ENCODE data around the gene SCN9A.

DNA sequence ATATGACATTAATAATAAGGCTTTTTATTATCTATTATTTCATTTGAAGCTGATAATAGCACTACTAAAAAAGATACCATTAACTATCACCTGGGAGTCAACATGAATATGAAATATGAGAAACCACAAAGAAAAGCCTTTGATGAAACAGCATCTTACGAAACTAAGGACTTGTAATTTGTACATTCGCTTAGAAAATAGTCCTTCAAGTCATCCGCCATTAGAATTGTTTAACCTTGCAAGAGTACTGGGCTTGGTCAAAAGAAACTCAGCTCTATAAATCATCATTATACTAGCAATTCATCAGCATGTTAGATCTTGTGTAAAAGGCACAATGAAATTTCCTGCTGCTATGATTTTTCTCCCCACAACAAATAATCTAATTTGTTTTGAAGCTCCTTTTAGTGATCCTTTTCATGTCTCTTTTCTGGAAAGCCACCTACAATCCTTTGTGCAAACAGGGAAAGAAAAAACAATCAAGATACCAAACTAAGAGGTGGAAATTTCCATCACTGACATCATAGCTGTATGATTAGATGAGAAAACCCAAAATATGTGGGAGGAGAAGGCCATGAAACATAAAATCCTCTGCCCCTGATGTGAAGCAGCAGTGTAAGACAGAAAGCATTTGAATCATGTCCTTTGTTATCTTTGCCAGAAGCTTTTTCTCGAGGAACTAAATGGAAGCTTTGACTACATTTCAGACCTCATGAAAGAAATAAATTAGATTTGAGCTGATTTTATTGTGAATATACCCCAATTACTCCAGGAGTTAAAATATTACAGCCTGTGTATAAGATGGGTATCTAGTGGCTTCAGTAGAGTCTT, 31.2 kb downstream of the SCN9A start:
- TF ChIP-seq, protein P1, sequence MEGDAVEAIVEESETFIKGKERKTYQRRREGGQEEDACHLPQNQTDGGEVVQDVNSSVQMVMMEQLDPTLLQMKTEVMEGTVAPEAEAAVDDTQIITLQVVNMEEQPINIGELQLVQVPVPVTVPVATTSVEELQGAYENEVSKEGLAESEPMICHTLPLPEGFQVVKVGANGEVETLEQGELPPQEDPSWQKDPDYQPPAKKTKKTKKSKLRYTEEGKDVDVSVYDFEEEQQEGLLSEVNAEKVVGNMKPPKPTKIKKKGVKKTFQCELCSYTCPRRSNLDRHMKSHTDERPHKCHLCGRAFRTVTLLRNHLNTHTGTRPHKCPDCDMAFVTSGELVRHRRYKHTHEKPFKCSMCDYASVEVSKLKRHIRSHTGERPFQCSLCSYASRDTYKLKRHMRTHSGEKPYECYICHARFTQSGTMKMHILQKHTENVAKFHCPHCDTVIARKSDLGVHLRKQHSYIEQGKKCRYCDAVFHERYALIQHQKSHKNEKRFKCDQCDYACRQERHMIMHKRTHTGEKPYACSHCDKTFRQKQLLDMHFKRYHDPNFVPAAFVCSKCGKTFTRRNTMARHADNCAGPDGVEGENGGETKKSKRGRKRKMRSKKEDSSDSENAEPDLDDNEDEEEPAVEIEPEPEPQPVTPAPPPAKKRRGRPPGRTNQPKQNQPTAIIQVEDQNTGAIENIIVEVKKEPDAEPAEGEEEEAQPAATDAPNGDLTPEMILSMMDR (IDR thresholded peaks at IDR 0.05; ENCODE audit: insufficient read depth, low read length), result no peak
- no peak for TF ChIP-seq POLR2AphosphoS5 (IDR thresholded peaks at IDR 0.05; ENCODE audit: low read depth)
